HL-60 (cell line): ENCODE measurements around the gene HOXB2.

Experiments used
- DNase-seq, 2 experiments: peaks; one replicate each; pipeline ENCODE4 v3.0.0-alpha.2; 2010 to 2020; ENCODE audit warnings: low read depth in 1 of 2, low spot score in 1 of 2
- H3K27ac ChIP-seq: fragments of 250-450 bp; sonication (Bioruptor Pico); replicated peaks from 2 replicates; pipeline ENCODE4 v1.5.1; 2020; ENCODE audit warnings: mild to moderate bottlenecking, moderate library complexity
- H3K27me3 ChIP-seq: fragments of 250-450 bp; sonication (Bioruptor Pico); 2 replicates; pipeline ENCODE4 v1.5.1; 2021; ENCODE audit warnings: mild to moderate bottlenecking, moderate library complexity; ENCODE audit not compliant: insufficient read depth, poor library complexity, severe bottlenecking
- H3K4me3 ChIP-seq: replicated peaks from 2 replicates; pipeline ENCODE4 v1.5.1; 2011; ENCODE audit warnings: mild to moderate bottlenecking, control low read depth, low read length; ENCODE audit not compliant: insufficient read depth
- GABPA ChIP-seq: IDR thresholded peaks from 2 replicates; pipeline ENCODE4 v1.6.1; 2012; ENCODE audit warnings: low read depth
- POLR2AphosphoS5 ChIP-seq: IDR thresholded peaks from 2 replicates; pipeline ENCODE4 v1.6.1; 2012; ENCODE audit warnings: low read depth
- REST ChIP-seq: IDR thresholded peaks from 2 replicates; pipeline ENCODE4 v1.6.1; 2012; ENCODE audit warnings: low read depth; ENCODE audit not compliant: insufficient replicate concordance
- SPI1 ChIP-seq: IDR thresholded peaks from 2 replicates; pipeline ENCODE4 v1.6.1; 2012; ENCODE audit warnings: low read depth, mild to moderate bottlenecking, borderline replicate concordance
- TF ChIP-seq, protein P1 (sequence below): IDR thresholded peaks from one replicate; pipeline ENCODE4 v1.5.1; 2011; ENCODE audit warnings: low read length, control low read depth, inconsistent platforms; ENCODE audit not compliant: insufficient read depth

HOXB2 gene

DNA sequence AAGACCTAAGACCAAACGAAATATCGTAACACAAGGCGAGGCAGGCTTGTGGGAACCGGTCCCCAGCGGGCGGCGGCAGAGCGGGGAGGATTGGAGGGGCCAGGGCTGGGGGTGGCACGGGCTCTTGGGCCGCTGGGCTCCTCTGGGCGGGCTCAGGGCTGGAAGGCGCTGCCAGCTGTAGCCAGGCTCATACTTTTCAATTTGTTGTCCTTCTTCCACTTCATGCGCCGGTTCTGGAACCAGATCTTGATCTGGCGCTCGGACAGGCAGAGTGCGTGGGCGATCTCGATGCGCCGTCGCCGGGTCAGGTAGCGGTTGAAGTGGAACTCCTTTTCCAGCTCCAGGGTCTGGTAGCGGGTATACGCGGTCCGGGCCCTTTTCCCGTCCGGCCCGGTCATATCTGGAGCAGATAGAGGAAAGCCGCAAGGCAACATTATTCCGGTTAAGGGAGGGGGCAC is 47.2 kb upstream of the HOXB2 start:
- H3K4me3 ChIP-seq = no peak overlapping the region

DNA sequence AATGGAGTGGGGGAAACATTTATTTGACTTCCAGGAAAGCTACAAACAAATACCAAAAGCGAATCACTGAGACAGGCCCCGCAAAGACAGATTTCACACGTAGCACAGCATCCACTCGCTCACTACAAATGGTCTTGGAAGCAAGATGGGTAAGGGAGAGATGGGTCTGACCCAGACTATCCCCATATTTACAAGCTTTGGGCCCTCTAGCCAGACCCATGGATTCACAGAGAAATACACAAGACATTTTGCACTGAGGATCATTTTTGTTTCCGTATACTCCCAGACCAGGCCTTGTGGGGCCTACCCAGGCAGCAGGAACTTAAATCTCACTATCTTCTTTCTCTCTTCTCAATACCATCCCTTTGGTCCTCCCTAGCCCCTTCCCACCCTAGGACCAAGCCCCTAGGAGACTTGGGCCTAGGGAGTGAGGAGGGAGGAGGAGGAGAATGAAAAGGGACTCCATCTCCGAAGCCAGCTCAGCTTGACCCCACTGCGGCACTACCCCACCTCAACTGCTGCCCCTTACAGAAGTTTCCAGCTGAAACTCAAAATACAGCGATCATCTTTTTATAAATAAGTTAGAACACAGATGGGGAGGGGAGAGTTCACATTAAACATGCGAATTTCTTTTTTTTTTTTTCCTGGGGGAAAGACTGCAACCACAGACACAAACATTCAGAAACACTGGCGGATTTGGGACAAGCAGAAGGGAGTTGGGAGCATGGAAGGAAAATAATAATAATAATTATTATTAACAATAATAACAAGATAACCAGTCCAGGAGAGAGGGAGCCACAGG is 46.5 kb upstream of the HOXB2 start:
- Histone ChIP-seq H3K4me3 (no peak overlapping the region), H3K27me3 (peaks cover 75% of the 10 kb centered on the region), H3K27ac (no peak overlapping the region)
- TF ChIP-seq SPI1 = no peak
- no peak for TF ChIP-seq REST
- no peak for TF ChIP-seq POLR2AphosphoS5
- no peak for TF ChIP-seq GABPA
- TF ChIP-seq, protein P1, sequence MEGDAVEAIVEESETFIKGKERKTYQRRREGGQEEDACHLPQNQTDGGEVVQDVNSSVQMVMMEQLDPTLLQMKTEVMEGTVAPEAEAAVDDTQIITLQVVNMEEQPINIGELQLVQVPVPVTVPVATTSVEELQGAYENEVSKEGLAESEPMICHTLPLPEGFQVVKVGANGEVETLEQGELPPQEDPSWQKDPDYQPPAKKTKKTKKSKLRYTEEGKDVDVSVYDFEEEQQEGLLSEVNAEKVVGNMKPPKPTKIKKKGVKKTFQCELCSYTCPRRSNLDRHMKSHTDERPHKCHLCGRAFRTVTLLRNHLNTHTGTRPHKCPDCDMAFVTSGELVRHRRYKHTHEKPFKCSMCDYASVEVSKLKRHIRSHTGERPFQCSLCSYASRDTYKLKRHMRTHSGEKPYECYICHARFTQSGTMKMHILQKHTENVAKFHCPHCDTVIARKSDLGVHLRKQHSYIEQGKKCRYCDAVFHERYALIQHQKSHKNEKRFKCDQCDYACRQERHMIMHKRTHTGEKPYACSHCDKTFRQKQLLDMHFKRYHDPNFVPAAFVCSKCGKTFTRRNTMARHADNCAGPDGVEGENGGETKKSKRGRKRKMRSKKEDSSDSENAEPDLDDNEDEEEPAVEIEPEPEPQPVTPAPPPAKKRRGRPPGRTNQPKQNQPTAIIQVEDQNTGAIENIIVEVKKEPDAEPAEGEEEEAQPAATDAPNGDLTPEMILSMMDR = no peak
- DNase-seq = no peak

More for the DNA sequence above, 47.2 kb upstream of the HOXB2 start:
- DNase-seq = no peak
- Histone ChIP-seq H3K27ac (no peak overlapping the region), H3K27me3 (peaks cover 75% of the 10 kb centered on the region)
- TF ChIP-seq SPI1 (no peak), POLR2AphosphoS5 (no peak), GABPA (no peak), REST (no peak)
- TF ChIP-seq, protein P1 = no peak

- no peak for DNase-seq
- no peak for TF ChIP-seq SPI1
- TF ChIP-seq, protein P1 = no peak
- H3K4me3 ChIP-seq = no peak overlapping the region
- H3K27me3 ChIP-seq = peaks cover 75% of the 10 kb centered on the region
- no peak overlapping the region for H3K27ac ChIP-seq
Measured at GRCh38 chr17:48590607-48591161, 45.8 kb upstream of the HOXB2 start.
